ENCODE data around the gene RGS9.
"Not testable (repeated sequence)": the region's sequence is repeated elsewhere in the genome, so short reads cannot be mapped to it uniquely, and the experiment has no call there.

Gene RGS9

GRCh38 chr17:65137021-65137939, at the start of gene RGS9:
Gene RGS9, plus strand, starts transcription at chr17:65137370. Its CDS starts 171 bp downstream, at chr17:65137541.
- peak within 1 kb of the TSS; percentile 51 for H3K4me3 ChIP-seq (ENCODE audit: low read depth, low read length)
- TF ChIP-seq, protein P1, sequence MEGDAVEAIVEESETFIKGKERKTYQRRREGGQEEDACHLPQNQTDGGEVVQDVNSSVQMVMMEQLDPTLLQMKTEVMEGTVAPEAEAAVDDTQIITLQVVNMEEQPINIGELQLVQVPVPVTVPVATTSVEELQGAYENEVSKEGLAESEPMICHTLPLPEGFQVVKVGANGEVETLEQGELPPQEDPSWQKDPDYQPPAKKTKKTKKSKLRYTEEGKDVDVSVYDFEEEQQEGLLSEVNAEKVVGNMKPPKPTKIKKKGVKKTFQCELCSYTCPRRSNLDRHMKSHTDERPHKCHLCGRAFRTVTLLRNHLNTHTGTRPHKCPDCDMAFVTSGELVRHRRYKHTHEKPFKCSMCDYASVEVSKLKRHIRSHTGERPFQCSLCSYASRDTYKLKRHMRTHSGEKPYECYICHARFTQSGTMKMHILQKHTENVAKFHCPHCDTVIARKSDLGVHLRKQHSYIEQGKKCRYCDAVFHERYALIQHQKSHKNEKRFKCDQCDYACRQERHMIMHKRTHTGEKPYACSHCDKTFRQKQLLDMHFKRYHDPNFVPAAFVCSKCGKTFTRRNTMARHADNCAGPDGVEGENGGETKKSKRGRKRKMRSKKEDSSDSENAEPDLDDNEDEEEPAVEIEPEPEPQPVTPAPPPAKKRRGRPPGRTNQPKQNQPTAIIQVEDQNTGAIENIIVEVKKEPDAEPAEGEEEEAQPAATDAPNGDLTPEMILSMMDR (IDR thresholded peaks at IDR 0.05; ENCODE audit: low read depth, low read length, missing control alignments), result peak; percentile 87
- DNase-seq (ENCODE audit: low read depth), result peak; percentile 53

DNA sequence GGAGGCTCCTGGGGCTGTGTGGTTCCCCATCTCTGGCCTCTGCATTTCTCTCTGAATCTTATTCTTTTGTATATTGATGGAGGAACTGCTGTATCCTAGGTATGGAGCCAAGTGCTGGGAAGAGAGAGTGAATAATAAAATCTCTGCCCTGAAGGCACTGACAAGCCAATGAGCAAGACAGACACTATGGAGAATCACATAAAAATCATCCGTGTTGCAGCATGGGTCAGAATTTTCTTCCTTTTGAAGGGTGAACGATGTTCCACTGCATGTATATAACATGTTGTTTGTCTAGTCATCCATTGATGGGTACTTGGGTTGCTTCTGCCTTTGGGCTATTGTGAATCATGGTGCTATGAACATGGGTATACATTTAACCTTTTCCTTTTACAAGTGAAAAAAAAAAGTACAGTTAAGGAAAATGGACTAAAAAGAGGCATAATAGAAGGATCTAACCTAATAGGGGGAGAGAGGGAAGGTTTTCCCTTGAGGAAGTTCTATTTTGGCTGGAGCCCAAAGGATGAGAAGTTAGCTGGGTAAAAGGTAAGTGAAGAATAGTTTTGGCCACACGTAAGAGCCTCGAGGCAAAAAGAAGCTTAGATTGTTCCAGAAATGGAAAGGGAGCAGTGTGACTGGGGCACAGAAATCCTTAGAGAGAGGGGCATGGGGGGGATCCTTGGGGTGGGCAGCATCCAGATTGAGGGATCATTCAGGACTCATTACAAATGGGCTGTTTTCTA, 48.4 kb upstream of the RGS9 start:
- DNase-seq (ENCODE audit: low read depth), result no peak
- H3K4me3 ChIP-seq (ENCODE audit: low read depth, low read length), result no peak overlapping the region
- TF ChIP-seq, protein P1 (IDR thresholded peaks at IDR 0.05; ENCODE audit: low read depth, low read length, missing control alignments), result no peak

DNA sequence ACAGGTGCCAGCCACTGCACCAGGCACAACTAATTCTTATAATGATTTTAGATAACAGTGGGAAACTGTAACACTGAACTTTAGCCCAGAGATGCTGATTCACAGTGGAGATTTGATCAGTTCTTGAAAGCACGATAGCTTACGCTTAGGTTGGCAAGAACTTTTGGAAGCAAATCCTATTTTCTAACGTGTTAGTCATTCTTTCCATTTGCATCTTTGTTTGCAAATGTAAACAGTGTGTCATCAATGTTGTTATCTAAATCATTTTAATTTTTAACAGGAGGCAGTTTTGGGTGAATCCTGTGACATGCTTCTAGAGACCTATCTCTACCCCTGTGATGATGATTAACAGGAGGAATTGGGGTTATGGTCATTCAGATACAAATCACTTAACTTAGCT, 44.9 kb upstream of the RGS9 start:
- DNase-seq (ENCODE audit: low read depth), result no peak
- no peak overlapping the region for H3K4me3 ChIP-seq (ENCODE audit: low read depth, low read length)
- TF ChIP-seq, protein P1 (IDR thresholded peaks at IDR 0.05; ENCODE audit: low read depth, low read length, missing control alignments), result no peak

DNA sequence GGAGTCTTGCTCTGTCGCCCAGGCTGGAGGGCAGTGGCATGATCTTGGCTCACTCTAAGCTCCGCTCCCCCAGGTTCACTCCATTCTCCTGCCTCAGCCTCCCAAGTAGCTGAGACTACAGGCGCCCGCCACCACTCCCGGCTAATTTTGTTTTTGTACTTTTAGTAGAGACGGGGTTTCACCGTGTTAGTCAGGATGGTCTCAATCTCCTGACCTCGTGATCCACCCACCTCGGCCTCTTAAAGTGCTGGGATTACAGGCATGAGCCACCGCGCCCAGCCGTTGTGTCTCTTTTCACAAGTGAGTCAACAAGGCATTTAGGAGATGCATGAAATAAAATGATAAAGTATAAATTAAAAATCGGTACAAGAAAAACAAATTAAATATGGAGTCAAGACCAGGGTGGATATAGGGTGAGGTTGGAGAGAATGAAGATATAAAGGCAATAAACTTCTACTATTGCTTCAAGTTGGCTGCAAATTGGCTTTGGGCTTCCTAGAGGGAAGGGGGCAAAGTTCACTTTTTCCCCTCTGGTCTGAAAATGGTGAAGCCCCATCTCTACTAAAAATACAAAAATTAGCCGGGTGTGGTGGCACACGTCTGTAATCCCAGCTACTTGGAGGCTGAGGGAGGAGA, 44.3 kb upstream of the RGS9 start:
- H3K4me3 ChIP-seq (ENCODE audit: low read depth, low read length); DNase-seq (ENCODE audit: low read depth): not testable (repeated sequence)

GRCh38 chr17:65093930-65094329, 43.2 kb upstream of the RGS9 start:
- no peak overlapping the region for H3K4me3 ChIP-seq (ENCODE audit: low read depth, low read length)
- no peak for DNase-seq (ENCODE audit: low read depth)
- TF ChIP-seq, protein P1 (IDR thresholded peaks at IDR 0.05; ENCODE audit: low read depth, low read length, missing control alignments), result peak; percentile 31

DNA sequence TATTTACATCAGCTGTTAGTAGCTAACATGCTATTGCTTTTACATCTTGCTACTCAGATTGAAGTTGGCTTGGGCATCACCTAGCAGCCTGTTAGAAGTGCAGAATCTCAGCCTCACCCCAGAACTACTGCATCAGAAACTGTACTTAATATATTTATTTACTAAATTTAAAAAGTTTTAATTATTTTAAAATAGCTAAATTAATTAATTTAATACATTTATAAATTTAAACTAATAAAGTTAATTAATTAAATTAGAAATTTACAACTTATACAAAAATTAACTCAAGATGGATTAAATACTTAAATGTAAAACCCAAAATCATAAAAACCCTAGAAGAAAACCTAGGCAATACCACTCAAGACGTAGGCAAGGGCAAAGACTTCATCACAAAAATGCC, 41.7 kb upstream of the RGS9 start:
- no peak for DNase-seq (ENCODE audit: low read depth)

DNA sequence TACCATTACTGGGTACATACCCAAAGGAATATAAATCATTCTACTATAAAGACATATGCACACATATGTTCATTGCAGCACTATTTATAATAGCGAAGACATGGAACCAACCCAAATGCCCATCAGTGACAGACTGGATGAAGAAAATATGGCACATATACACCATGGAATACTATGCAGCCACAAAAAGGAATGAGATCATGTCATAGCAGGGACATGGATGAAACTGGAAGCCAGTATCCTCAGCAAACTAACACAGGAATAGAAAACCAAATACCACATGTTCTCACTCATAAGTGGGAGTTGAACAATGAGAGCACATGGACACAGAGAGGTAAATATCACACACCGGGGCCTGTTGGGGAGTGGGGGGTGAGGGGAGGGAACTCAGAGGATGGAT, 40.8 kb upstream of the RGS9 start:
- DNase-seq (ENCODE audit: low read depth); H3K4me3 ChIP-seq (ENCODE audit: low read depth, low read length): not testable (repeated sequence)

More for the DNA sequence above, 41.7 kb upstream of the RGS9 start:
- no peak overlapping the region for H3K4me3 ChIP-seq (ENCODE audit: low read depth, low read length)
- TF ChIP-seq, protein P1 (IDR thresholded peaks at IDR 0.05; ENCODE audit: low read depth, low read length, missing control alignments), result no peak

Data from GM12864 (cell line).